ENCODE results near the gene ENGASE. TPM values are rescaled to one million over a fixed set of nuclear protein-coding genes. Genes with fewer than 3 reads are reported as not detected.

The ENGASE gene
- polyA plus RNA-seq, 1 donor = 21.0 TPM

Other genes with a start within 250 kb of the ENGASE start
- gene USP36, start 234.0 kb upstream of the ENGASE start, polyA plus RNA-seq (ENCODE audit: insufficient read length) = 54.8 TPM
- gene CEP295NL, start 171.6 kb upstream of the ENGASE start, polyA plus RNA-seq (ENCODE audit: insufficient read length) = 0.78 TPM
- gene TIMP2, start 149.4 kb upstream of the ENGASE start, polyA plus RNA-seq (ENCODE audit: insufficient read length) = 138 TPM
- 115 TPM for gene LGALS3BP, start 94.9 kb upstream of the ENGASE start, polyA plus RNA-seq (ENCODE audit: insufficient read length)
- 44.8 TPM for gene CANT1, start 65.1 kb upstream of the ENGASE start, polyA plus RNA-seq (ENCODE audit: insufficient read length)
- 1.9 TPM for gene C1QTNF1, start 50.7 kb upstream of the ENGASE start, polyA plus RNA-seq (ENCODE audit: insufficient read length)

Data from left kidney (tissue), 1 donor.